Measurements from ENCODE around the gene NSF.
"Not testable (repeated sequence)": the region's sequence is repeated elsewhere in the genome, so short reads cannot be mapped to it uniquely, and the experiment has no call there.

NSF gene

DNA sequence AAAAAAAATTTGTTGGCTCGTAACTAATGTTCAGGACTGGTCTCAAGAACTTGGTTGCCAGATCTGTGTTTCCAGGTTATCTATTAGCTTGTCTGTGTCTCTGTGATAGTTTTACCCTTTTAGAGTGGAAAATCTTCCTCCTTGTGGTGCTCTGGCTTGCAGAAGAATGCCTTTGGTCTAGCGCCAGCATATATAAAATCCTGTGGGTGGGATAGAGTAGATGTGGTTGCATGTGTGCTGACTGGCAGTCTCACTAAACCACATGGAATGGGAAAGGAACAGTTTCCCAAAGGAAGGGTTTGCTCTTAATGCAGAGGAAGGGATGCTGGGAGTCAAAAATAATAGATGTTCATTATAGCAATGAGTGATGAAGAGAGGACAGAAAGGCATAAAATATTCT, 33.3 kb downstream of the NSF start:
- in situ Hi-C loops (cut with MboI; ENCODE audit: low sequenced_read_pairs, unreplicated experiment); DNase-seq (ENCODE audit: low spot score): not testable (repeated sequence)

- DNase-seq (ENCODE audit: low spot score); in situ Hi-C loops (cut with MboI; ENCODE audit: low sequenced_read_pairs, unreplicated experiment): not testable (repeated sequence)
Measured at GRCh38 chr17:46624726-46625125, 34.3 kb downstream of the NSF start.

- DNase-seq (ENCODE audit: low spot score); in situ Hi-C loops (cut with MboI; ENCODE audit: low sequenced_read_pairs, unreplicated experiment): not testable (repeated sequence)
Measured at GRCh38 chr17:46627452-46627851, 37.0 kb downstream of the NSF start.

DNA sequence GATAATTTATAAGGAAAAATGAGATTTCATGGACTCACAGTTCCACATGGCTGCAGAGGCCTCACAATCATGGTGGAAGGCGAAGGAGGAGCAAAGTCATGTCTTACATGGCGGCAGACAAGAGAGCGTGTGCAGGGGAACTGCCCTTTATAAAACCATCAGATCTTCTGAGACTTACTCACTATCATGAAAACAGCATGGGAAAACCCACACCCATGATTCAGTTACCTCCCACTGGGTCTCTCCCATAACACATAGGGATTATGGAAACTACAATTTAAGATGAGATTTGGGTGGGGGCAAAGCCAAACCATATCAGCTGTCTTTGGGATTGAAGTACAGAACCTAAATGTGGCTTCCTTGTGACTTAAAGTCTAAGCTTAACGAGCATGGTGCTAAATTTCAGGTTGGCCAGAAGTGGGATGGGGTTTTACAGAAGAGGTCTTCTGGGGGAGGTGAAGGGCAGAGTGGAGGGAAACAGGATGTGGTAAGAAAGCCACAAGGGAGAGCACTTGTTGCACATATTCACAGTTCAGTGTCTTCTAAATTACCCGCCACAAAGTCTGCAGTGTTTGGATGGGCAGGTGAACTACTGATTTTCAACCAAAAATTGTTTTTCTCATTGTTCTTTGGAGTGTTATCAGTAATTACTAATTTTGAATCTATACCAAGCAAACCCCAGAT, 38.4 kb downstream of the NSF start:
- in situ Hi-C loops (cut with MboI; ENCODE audit: low sequenced_read_pairs, unreplicated experiment); DNase-seq (ENCODE audit: low spot score): not testable (repeated sequence)

DNA sequence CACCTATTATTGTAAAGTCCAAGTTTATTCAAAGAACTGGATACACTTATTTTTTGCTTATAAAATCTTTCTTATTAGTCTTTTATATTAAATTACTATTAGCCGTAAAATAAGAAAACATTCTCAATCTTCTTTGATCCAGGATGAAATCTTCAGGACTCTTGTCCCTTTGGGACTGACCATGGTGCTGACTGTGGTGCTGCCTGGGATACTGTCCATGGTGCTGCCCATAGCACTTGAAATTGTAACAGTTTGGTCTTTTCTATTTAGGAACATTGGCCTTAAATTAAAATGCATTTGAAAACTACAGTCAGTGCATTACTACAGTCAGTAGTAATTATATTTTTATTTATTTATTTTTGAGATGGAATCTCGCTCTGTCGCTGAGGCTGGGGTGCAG, 41.7 kb downstream of the NSF start:
- in situ Hi-C loops (cut with MboI; ENCODE audit: low sequenced_read_pairs, unreplicated experiment); DNase-seq (ENCODE audit: low spot score): not testable (repeated sequence)

DNA sequence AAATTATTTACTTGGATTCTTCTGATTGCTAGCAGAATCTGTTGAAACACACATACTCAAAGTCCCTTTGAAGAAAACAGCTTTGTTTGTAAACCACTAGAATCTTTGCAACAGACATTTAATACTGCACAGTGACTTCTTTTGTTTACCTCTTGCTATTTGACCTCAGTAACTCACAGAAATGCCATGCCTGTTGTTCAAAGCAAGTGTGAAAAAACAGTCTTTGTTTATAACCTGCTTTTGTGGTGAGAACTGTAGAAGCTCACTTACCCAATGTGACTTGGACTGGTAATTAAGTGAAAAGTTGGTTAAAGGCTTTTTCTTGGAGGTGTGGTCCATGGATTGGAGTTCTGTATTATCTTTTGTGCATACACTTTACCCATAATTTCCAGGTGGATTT, 44.4 kb downstream of the NSF start:
- in situ Hi-C loops (cut with MboI; ENCODE audit: low sequenced_read_pairs, unreplicated experiment); DNase-seq (ENCODE audit: low spot score): not testable (repeated sequence)

DNA sequence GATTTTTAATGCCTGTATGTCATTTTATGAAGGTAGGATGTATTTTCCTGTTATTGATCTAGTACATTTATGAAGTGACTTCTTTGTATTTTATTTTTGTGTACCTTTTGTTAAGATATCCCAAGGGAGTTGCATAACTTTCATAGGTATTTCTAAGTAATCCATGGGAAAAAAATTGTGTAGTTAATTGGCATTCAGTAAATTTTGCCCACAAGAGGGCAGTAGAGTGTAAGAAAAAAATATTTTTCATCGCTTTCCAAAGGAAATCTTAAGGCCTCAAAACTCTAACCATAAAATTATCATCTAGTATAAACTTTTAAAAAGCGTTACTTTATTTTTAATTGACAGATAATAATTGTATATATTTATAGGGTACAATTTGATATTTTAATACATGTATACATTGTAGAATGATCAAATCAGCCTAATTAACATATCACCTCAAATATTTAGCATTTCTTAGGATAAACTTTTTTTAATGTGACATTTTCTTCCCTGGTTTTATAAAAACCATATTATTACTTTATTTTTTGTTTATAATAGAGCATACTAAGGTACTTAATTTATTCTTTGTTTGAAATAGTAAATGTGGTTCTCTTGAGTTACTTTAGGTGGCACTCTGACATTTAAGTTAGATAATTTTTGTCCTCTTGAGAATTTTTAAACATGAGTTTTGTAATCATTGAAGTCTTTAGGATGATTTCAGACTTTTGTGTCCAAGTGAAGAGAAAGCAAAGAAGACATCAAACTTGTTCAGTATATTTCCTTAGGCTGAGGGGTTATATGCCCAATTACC, 51.6 kb downstream of the NSF start:
- in situ Hi-C loops (cut with MboI; ENCODE audit: low sequenced_read_pairs, unreplicated experiment); DNase-seq (ENCODE audit: low spot score): not testable (repeated sequence)

DNA sequence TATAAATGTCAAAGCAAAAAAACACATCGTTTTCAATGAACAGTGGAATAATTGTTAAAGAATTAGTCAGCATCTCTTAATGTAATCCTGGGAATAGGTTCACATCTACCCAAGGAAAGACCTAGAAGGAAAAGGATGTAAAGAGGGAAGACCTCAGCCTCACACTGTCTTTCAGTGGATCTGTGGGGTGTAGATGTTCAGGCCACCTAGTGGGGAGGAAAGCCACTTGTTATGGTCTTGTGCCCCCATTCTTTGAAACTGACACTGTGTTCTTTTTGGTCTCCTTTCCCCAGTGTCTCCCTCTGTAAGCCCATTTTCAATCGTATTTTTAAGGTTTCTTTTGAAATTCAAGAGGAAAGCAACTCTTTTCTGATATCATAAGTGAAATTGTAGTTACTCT, 56.8 kb downstream of the NSF start:
- in situ Hi-C loops (cut with MboI; ENCODE audit: low sequenced_read_pairs, unreplicated experiment); DNase-seq (ENCODE audit: low spot score): not testable (repeated sequence)

DNA sequence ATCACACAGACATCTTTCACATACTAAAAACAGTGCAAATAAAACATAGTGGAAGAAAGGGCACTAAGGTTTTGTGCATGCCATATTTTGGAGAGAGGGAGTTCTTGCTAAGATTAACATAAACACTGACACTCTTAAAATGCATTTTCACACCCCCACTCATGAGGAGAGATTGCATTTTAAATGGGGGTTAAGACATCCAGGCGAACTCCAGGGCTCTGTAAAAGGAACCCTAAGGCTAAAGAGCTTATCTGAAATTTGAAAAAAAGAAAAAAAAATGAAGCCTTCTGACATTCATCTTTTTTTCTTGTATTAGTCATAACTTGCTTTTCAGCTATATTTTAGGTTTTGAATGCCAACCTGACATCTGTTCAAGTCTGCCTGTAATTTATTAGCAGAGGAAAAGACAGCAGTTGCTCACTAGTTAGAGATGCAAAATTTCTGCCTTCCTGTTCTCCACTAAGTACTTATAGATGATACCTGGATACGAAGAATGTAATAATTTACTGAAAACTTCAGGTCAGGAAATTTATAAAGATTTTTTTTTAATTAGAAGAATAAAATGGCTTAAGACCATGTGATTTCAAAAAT, 57.3 kb downstream of the NSF start:
- DNase-seq (ENCODE audit: low spot score); in situ Hi-C loops (cut with MboI; ENCODE audit: low sequenced_read_pairs, unreplicated experiment): not testable (repeated sequence)

DNA sequence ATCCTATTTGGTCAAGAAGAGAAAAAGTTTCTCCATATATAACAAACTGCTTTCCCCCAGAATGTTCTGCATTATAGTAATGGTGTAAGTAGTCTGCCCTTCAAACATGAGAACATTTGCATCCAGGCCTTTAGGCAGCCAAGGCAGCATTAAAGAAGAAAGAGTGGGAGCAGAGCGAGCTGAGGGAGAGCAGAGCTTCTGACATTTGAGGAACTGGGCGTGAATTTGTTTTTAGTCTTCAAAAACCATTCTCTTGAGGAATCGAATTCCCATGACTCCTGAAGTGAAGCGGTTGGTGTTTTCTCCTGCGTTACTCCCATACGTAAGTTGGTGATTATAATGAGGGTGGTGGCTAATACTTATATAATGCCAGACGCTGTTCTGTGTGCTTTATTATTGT, 58.8 kb downstream of the NSF start:
- in situ Hi-C loops (cut with MboI; ENCODE audit: low sequenced_read_pairs, unreplicated experiment); DNase-seq (ENCODE audit: low spot score): not testable (repeated sequence)

- DNase-seq (ENCODE audit: low spot score); in situ Hi-C loops (cut with MboI; ENCODE audit: low sequenced_read_pairs, unreplicated experiment): not testable (repeated sequence)
Measured at GRCh38 chr17:46652024-46652643, 61.7 kb downstream of the NSF start.

- DNase-seq (ENCODE audit: low spot score); in situ Hi-C loops (cut with MboI; ENCODE audit: low sequenced_read_pairs, unreplicated experiment): not testable (repeated sequence)
Measured at GRCh38 chr17:46658235-46658634, 67.8 kb downstream of the NSF start.

GRCh38 chr17:46659702-46660101, 69.2 kb downstream of the NSF start:
- DNase-seq (ENCODE audit: low spot score); in situ Hi-C loops (cut with MboI; ENCODE audit: low sequenced_read_pairs, unreplicated experiment): not testable (repeated sequence)

- in situ Hi-C loops (cut with MboI; ENCODE audit: low sequenced_read_pairs, unreplicated experiment); DNase-seq (ENCODE audit: low spot score): not testable (repeated sequence)
Measured at GRCh38 chr17:46663123-46663522, 72.7 kb downstream of the NSF start.

DNA sequence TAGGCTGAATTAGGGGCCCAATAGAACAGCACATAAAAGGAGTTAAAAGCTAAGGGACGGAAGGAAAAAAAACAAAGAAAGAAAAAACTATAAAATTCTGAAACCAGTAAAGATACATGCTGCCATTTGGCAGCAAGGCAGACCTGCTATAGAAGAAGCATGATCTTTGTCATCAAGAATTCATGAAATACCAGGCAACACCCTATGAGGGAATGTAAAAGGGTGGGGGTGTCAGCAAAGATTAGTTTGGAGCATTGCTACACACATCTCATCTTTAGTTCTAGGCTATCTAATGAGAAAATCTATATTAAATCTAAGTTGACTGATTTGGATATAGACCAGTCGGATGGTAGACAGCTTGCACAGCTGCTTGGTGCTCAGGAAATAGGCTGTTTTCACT, 73.1 kb downstream of the NSF start:
- DNase-seq (ENCODE audit: low spot score); in situ Hi-C loops (cut with MboI; ENCODE audit: low sequenced_read_pairs, unreplicated experiment): not testable (repeated sequence)

DNA sequence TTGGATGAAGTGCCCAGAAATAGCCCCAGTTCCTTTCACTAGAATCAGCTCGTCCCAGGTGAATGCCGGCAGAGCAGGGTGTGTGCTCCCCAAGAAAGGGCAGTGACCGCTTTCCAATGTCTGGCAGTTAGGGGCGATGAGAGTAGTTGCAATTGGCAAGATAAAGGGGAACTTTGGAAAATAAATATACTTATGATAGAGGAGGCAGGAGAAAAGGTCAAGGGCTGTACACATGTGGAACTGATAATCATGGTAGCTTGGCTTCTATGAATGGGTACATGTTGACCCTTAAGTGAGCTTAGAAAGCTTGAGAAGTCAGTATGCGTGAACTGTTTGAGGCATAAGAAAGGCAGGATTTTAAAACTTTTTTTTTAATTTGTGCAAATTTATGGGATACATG, 75.5 kb downstream of the NSF start:
- in situ Hi-C loops (cut with MboI; ENCODE audit: low sequenced_read_pairs, unreplicated experiment); DNase-seq (ENCODE audit: low spot score): not testable (repeated sequence)

GRCh38 chr17:46670789-46671188, 80.3 kb downstream of the NSF start:
- in situ Hi-C loops (cut with MboI; ENCODE audit: low sequenced_read_pairs, unreplicated experiment); DNase-seq (ENCODE audit: low spot score): not testable (repeated sequence)

DNA sequence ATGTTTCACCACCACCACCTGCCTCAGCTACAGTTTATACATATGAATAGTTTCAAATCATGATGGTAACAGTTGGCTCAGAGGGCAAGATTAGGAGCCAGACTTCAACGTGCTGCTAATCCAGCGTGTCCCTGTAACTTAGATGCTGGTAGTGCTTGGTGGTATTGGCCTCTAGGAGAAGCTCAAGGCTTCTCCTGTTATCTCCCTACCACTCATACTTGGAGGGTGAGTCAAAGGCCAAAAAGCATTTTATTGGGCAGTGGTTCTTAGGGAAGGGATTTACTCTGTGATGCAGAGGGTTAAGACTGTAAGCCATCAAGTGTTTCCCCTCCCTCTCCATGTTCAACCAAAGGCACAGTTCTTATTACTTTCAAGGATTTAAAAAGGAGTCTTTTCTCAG, 82.3 kb downstream of the NSF start:
- in situ Hi-C loops (cut with MboI; ENCODE audit: low sequenced_read_pairs, unreplicated experiment); DNase-seq (ENCODE audit: low spot score): not testable (repeated sequence)

DNA sequence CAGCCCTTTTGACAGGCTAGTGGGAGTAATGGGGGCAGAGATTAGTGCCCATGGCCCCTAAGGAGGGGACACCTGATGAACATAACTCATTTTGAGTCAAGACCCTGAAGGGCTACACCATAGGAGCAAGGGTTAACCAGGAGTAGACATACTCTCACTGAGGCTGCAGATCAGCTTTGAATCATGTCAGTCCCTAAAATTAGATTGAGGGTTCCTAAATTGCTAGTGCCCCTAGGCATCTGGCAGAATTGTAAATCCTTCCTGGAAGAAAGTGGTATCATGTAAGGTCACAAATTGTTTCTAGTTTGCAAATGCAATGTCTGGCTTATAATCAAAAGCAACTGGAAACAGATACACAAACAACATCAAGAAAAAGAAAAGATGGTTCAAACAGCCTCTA, 87.3 kb downstream of the NSF start:
- DNase-seq (ENCODE audit: low spot score); in situ Hi-C loops (cut with MboI; ENCODE audit: low sequenced_read_pairs, unreplicated experiment): not testable (repeated sequence)

Data from GM13976 (cell line).